ENCODE data around the gene ADAMTS4. TPM values are rescaled to one million over a fixed set of nuclear protein-coding genes. Genes with fewer than 3 reads are reported as not detected.

ADAMTS4 gene
- total and polyA plus RNA-seq, 9 of the 15 experiments (the other 6 are each of a cell fraction or from before 2014, with no cell fraction given): 0.07 to 3.7 (median 0.41) TPM

GRCh38 chr1:161159087-161159912 is 39.6 kb downstream of the ADAMTS4 start, which contains the start of gene USP21 (continued):
- TF ChIP-seq CREB5 (CRISPR knock-in tag; IDR thresholded peaks at IDR 0.05) (no peak), NR2C2 (CRISPR knock-in tag; IDR thresholded peaks at IDR 0.05) (no peak), NR2C2 (tag; IDR thresholded peaks at IDR 0.05) (peak; percentile 51; the same call in 1 of the 2 replicates), PHF20 (IDR thresholded peaks at IDR 0.05; ENCODE audit: partially characterized antibody) (no peak), ZNF639 (CRISPR knock-in tag; conservative IDR thresholded peaks at IDR 0.05 in 1 of 2, IDR thresholded peaks at IDR 0.05 in 1 of 2) (0 out of 4 replicates have a peak, but pooled peaks of 1 of the 2 experiments have one; percentile 42), ETV1 (tag; conservative IDR thresholded peaks at IDR 0.05; ENCODE audit: low read depth) (no peak), SP2 (IDR thresholded peaks at IDR 0.05; ENCODE audit: extremely low read depth, low read depth, low read length, poor library complexity, severe bottlenecking) (no peak), RFX5 (IDR thresholded peaks at IDR 0.05; ENCODE audit: low read depth, low read length) (no peak), ARID2 (IDR thresholded peaks at IDR 0.05) (no peak), CBFA2T2 (conservative IDR thresholded peaks at IDR 0.05) (no peak), ZNF3 (CRISPR knock-in tag; IDR thresholded peaks at IDR 0.05) (no peak), ZNF384 (IDR thresholded peaks at IDR 0.05; ENCODE audit: low read depth, low read length) (0 out of 2 replicates have a peak, but pooled peaks have one; percentile 14), SP1 (CRISPR knock-in tag; IDR thresholded peaks at IDR 0.05) (peak; percentile 78; the same call in 1 of the 2 replicates), FIP1L1 (IDR thresholded peaks at IDR 0.05; ENCODE audit: low read depth, low read length, poor library complexity, severe bottlenecking) (peak; percentile 45), SAP30 (IDR thresholded peaks at IDR 0.05; ENCODE audit: borderline replicate concordance, insufficient read depth, low read depth, low read length, poor library complexity, severe bottlenecking) (peak; percentile 29)
- TF ChIP-seq, protein P1, sequence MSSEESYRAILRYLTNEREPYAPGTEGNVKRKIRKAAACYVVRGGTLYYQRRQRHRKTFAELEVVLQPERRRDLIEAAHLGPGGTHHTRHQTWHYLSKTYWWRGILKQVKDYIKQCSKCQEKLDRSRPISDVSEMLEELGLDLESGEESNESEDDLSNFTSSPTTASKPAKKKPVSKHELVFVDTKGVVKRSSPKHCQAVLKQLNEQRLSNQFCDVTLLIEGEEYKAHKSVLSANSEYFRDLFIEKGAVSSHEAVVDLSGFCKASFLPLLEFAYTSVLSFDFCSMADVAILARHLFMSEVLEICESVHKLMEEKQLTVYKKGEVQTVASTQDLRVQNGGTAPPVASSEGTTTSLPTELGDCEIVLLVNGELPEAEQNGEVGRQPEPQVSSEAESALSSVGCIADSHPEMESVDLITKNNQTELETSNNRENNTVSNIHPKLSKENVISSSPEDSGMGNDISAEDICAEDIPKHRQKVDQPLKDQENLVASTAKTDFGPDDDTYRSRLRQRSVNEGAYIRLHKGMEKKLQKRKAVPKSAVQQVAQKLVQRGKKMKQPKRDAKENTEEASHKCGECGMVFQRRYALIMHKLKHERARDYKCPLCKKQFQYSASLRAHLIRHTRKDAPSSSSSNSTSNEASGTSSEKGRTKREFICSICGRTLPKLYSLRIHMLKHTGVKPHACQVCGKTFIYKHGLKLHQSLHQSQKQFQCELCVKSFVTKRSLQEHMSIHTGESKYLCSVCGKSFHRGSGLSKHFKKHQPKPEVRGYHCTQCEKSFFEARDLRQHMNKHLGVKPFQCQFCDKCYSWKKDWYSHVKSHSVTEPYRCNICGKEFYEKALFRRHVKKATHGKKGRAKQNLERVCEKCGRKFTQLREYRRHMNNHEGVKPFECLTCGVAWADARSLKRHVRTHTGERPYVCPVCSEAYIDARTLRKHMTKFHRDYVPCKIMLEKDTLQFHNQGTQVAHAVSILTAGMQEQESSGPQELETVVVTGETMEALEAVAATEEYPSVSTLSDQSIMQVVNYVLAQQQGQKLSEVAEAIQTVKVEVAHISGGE (CRISPR knock-in tag; IDR thresholded peaks at IDR 0.05): peak in 1 of 3 experiments; percentile 39; a peak in 1 of 6 replicates
- TF ChIP-seq, protein P2, sequence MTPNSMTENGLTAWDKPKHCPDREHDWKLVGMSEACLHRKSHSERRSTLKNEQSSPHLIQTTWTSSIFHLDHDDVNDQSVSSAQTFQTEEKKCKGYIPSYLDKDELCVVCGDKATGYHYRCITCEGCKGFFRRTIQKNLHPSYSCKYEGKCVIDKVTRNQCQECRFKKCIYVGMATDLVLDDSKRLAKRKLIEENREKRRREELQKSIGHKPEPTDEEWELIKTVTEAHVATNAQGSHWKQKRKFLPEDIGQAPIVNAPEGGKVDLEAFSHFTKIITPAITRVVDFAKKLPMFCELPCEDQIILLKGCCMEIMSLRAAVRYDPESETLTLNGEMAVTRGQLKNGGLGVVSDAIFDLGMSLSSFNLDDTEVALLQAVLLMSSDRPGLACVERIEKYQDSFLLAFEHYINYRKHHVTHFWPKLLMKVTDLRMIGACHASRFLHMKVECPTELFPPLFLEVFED (CRISPR knock-in tag; conservative IDR thresholded peaks at IDR 0.05): 0 out of 2 replicates have a peak, but pooled peaks have one; percentile 13
